ENCODE data around the gene ARHGAP42.

DNA sequence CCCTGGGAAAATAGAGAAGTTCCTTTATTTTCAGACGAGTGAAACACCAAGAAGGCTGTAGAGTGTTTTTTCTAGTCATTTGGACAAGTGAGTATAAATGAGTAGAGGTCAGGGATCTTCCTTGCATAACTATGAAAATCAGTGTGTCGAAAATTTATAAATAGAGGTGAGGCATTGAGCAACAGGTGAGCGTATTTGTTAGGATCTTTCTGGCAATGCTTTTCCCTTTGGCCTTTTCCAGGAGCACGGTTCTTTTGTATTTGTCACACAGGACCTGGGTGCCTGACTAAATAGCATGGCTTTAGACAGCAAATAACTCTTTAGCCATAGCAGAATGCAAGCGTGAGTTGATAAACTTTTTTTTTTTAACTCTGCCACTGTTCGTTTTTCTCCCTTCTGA is 19.6 kb upstream of the ARHGAP42 start:
- TF ChIP-seq, protein P1, sequence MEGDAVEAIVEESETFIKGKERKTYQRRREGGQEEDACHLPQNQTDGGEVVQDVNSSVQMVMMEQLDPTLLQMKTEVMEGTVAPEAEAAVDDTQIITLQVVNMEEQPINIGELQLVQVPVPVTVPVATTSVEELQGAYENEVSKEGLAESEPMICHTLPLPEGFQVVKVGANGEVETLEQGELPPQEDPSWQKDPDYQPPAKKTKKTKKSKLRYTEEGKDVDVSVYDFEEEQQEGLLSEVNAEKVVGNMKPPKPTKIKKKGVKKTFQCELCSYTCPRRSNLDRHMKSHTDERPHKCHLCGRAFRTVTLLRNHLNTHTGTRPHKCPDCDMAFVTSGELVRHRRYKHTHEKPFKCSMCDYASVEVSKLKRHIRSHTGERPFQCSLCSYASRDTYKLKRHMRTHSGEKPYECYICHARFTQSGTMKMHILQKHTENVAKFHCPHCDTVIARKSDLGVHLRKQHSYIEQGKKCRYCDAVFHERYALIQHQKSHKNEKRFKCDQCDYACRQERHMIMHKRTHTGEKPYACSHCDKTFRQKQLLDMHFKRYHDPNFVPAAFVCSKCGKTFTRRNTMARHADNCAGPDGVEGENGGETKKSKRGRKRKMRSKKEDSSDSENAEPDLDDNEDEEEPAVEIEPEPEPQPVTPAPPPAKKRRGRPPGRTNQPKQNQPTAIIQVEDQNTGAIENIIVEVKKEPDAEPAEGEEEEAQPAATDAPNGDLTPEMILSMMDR (IDR thresholded peaks at IDR 0.05; ENCODE audit: insufficient read depth, low read length) = no peak
- TF ChIP-seq GABPA (IDR thresholded peaks at IDR 0.05; ENCODE audit: low read depth) = no peak
- TF ChIP-seq POLR2AphosphoS5 (IDR thresholded peaks at IDR 0.05; ENCODE audit: low read depth) = no peak
- TF ChIP-seq SPI1 (IDR thresholded peaks at IDR 0.05; ENCODE audit: borderline replicate concordance, low read depth) = no peak
- TF ChIP-seq, protein P2, sequence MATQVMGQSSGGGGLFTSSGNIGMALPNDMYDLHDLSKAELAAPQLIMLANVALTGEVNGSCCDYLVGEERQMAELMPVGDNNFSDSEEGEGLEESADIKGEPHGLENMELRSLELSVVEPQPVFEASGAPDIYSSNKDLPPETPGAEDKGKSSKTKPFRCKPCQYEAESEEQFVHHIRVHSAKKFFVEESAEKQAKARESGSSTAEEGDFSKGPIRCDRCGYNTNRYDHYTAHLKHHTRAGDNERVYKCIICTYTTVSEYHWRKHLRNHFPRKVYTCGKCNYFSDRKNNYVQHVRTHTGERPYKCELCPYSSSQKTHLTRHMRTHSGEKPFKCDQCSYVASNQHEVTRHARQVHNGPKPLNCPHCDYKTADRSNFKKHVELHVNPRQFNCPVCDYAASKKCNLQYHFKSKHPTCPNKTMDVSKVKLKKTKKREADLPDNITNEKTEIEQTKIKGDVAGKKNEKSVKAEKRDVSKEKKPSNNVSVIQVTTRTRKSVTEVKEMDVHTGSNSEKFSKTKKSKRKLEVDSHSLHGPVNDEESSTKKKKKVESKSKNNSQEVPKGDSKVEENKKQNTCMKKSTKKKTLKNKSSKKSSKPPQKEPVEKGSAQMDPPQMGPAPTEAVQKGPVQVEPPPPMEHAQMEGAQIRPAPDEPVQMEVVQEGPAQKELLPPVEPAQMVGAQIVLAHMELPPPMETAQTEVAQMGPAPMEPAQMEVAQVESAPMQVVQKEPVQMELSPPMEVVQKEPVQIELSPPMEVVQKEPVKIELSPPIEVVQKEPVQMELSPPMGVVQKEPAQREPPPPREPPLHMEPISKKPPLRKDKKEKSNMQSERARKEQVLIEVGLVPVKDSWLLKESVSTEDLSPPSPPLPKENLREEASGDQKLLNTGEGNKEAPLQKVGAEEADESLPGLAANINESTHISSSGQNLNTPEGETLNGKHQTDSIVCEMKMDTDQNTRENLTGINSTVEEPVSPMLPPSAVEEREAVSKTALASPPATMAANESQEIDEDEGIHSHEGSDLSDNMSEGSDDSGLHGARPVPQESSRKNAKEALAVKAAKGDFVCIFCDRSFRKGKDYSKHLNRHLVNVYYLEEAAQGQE (IDR thresholded peaks at IDR 0.05; ENCODE audit: insufficient replicate concordance, low read depth) = no peak

Measured in HL-60 (cell line).